ENCODE results near the gene TUBB4A. TPM values are rescaled to one million over a fixed set of nuclear protein-coding genes. Genes with fewer than 3 reads are reported as not detected.
"Not testable (repeated sequence)": the region's sequence is repeated elsewhere in the genome, so short reads cannot be mapped to it uniquely, and the experiment has no call there.

The TUBB4A gene
- total RNA-seq, 2 experiments from 2014 or later, result 7.3 to 7.8 TPM

- Mint-ChIP-seq H3K27ac (no peak overlapping the region), H3K4me3 (no peak overlapping the region)
These were observed 12.0 kb upstream of the TUBB4A start for GRCh38 chr19:6514089-6514488.

GRCh38 chr19:6510618-6511017 lies 8.5 kb upstream of the TUBB4A start:
- DNase-seq, result no peak
- Mint-ChIP-seq H3K36me3 (no peaks in the 10 kb centered on the region), H3K4me1 (no peaks in the 10 kb centered on the region), H3K27me3 (no peaks in the 10 kb centered on the region), H3K4me3 (no peak overlapping the region), H3K27ac (no peak overlapping the region), H3K9me3 (no peaks in the 10 kb centered on the region)

More at GRCh38 chr19:6514089-6514488, 12.0 kb upstream of the TUBB4A start:
- H3K36me3 Mint-ChIP-seq, result no peaks in the 10 kb centered on the region
- no peaks in the 10 kb centered on the region for H3K9me3 Mint-ChIP-seq
- DNase-seq, result no peak
- no peaks in the 10 kb centered on the region for H3K27me3 Mint-ChIP-seq
- H3K4me1 Mint-ChIP-seq, result peaks cover 25% of the 10 kb centered on the region

- Mint-ChIP-seq H3K27me3 (no peaks in the 10 kb centered on the region), H3K9me3 (no peaks in the 10 kb centered on the region), H3K4me1 (no peaks in the 10 kb centered on the region), H3K4me3 (no peak overlapping the region), H3K27ac (no peak overlapping the region), H3K36me3 (no peaks in the 10 kb centered on the region)
- DNase-seq, result no peak
These were observed 7.2 kb upstream of the TUBB4A start for GRCh38 chr19:6509118-6509971.

- H3K27me3 Mint-ChIP-seq, DNase-seq, H3K4me1 Mint-ChIP-seq, H3K27ac Mint-ChIP-seq, H3K4me3 Mint-ChIP-seq, H3K9me3 Mint-ChIP-seq, H3K36me3 Mint-ChIP-seq: not testable (repeated sequence)
These were observed 6.1 kb upstream of the TUBB4A start for GRCh38 chr19:6508028-6508771.

- Mint-ChIP-seq H3K4me1 (peaks cover 8% of the 10 kb centered on the region), H3K36me3 (no peaks in the 10 kb centered on the region), H3K4me3 (no peak overlapping the region), H3K27ac (no peak overlapping the region), H3K9me3 (no peaks in the 10 kb centered on the region), H3K27me3 (peaks cover 6% of the 10 kb centered on the region)
- no peak for DNase-seq
These were observed 1.5 kb upstream of the TUBB4A start for GRCh38 chr19:6503407-6504201.

- Mint-ChIP-seq H3K9me3 (no peaks in the 10 kb centered on the region), H3K4me1 (peaks cover 8% of the 10 kb centered on the region), H3K27me3 (peaks cover 6% of the 10 kb centered on the region), H3K27ac (peak overlapping the region; percentile 51), H3K36me3 (no peaks in the 10 kb centered on the region), H3K4me3 (peak overlapping the region; percentile 85)
- DNase-seq, result no peak
These were observed 1.0 kb downstream of the TUBB4A start for GRCh38 chr19:6500837-6501739.

- H3K27ac Mint-ChIP-seq, result no peak overlapping the region
- H3K36me3 Mint-ChIP-seq, result no peaks in the 10 kb centered on the region
- H3K9me3 Mint-ChIP-seq, result no peaks in the 10 kb centered on the region
- H3K4me3 Mint-ChIP-seq, result no peak overlapping the region
- peaks cover 8% of the 10 kb centered on the region for H3K4me1 Mint-ChIP-seq
- peaks cover 6% of the 10 kb centered on the region for H3K27me3 Mint-ChIP-seq
- no peak for DNase-seq
These were observed 2.9 kb downstream of the TUBB4A start for GRCh38 chr19:6499052-6499790.

- Mint-ChIP-seq H3K36me3 (no peaks in the 10 kb centered on the region), H3K9me3 (no peaks in the 10 kb centered on the region), H3K4me3 (no peak overlapping the region), H3K27me3 (peaks cover 6% of the 10 kb centered on the region), H3K4me1 (peaks cover 8% of the 10 kb centered on the region), H3K27ac (no peak overlapping the region)
- no peak for DNase-seq
These were observed 3.6 kb downstream of the TUBB4A start for GRCh38 chr19:6498294-6499036.

GRCh38 chr19:6495947-6496346 lies 6.2 kb downstream of the TUBB4A start:
- Mint-ChIP-seq H3K27me3 (no peaks in the 10 kb centered on the region), H3K4me3 (no peak overlapping the region), H3K4me1 (peaks cover 6% of the 10 kb centered on the region), H3K36me3 (no peaks in the 10 kb centered on the region), H3K27ac (no peak overlapping the region), H3K9me3 (peaks cover 2% of the 10 kb centered on the region)
- no peak for DNase-seq

GRCh38 chr19:6494438-6495036 lies 7.6 kb downstream of the TUBB4A start:
- Mint-ChIP-seq H3K4me1 (peaks cover 6% of the 10 kb centered on the region), H3K27ac (no peak overlapping the region), H3K4me3 (no peak overlapping the region), H3K36me3 (no peaks in the 10 kb centered on the region), H3K27me3 (no peaks in the 10 kb centered on the region), H3K9me3 (peaks cover 2% of the 10 kb centered on the region)
- DNase-seq, result no peak

- Mint-ChIP-seq H3K4me1 (peaks cover 4% of the 10 kb centered on the region), H3K4me3 (no peak overlapping the region)
These were observed 10.1 kb downstream of the TUBB4A start for GRCh38 chr19:6491802-6492592.

GRCh38 chr19:6490134-6490533 lies 12.0 kb downstream of the TUBB4A start:
- Mint-ChIP-seq H3K27ac (peak overlapping the region; percentile 43), H3K27me3 (no peaks in the 10 kb centered on the region), H3K4me3 (peak overlapping the region; percentile 71), H3K36me3 (no peaks in the 10 kb centered on the region), H3K4me1 (peaks cover 4% of the 10 kb centered on the region), H3K9me3 (peaks cover 2% of the 10 kb centered on the region)
- no peak for DNase-seq

More at GRCh38 chr19:6491802-6492592, 10.1 kb downstream of the TUBB4A start:
- H3K36me3 Mint-ChIP-seq, result no peaks in the 10 kb centered on the region
- H3K27ac Mint-ChIP-seq, result no peak overlapping the region
- no peak for DNase-seq
- no peaks in the 10 kb centered on the region for H3K27me3 Mint-ChIP-seq
- peaks cover 2% of the 10 kb centered on the region for H3K9me3 Mint-ChIP-seq

Data from activated naive CD8-positive, alpha-beta T cell treated with anti-CD3 and anti-CD28 coated beads for 36 hours (primary cell).